Breast epithelium (tissue), 3 donors: ENCODE results near the gene TCERG1L.

Experiments used
- CTCF ChIP-seq, 3 donors: fragments of 450-650 bp; IDR thresholded peaks; one replicate each; pipeline ENCODE4 v1.5.1; 2016 to 2017; ENCODE audit warnings: antibody characterized with exemption in 3 of 3, mild to moderate bottlenecking in 3 of 3, moderate library complexity in 3 of 3
- POLR2A ChIP-seq: fragments of 450-650 bp; IDR thresholded peaks from one replicate; pipeline ENCODE4 v1.6.1; 2016; ENCODE audit warnings: antibody characterized with exemption, mild to moderate bottlenecking, moderate library complexity
- POLR2AphosphoS5 ChIP-seq, 3 donors: sonication (generic); formaldehyde crosslinking; IDR thresholded peaks; one replicate each; pipeline ENCODE4 v1.6.1; 2017; ENCODE audit warnings: antibody characterized with exemption in 3 of 3

GRCh38 chr10:131116991-131117375, 194.5 kb downstream of the TCERG1L start:
- TF ChIP-seq POLR2AphosphoS5 (IDR thresholded peaks at IDR 0.05) (no peak), CTCF (IDR thresholded peaks at IDR 0.05) (no peak), POLR2A (no peak)
